ENCODE measurements around the gene GRSF1.
"Not testable (repeated sequence)": the region's sequence is repeated elsewhere in the genome, so short reads cannot be mapped to it uniquely, and the experiment has no call there.

Gene GRSF1

GRCh38 chr4:70840631-70841030 is 941 bp upstream of the GRSF1 start:
- 96% methylated on average over 14 of the region's 16 CpGs for WGBS
- H2BK15ac ChIP-seq (ENCODE audit: low read depth, poor library complexity, severe bottlenecking); H4K91ac ChIP-seq (ENCODE audit: low read length); H3K4me1 ChIP-seq (ENCODE audit: control insufficient read depth, insufficient read depth, low read depth, low read length); H3K4me3 ChIP-seq (ENCODE audit: insufficient read depth in 1 of 2, low read depth in 1 of 2, low read length in 2 of 2); DNase-seq; H4K8ac ChIP-seq (ENCODE audit: low read length); H2AK5ac ChIP-seq (ENCODE audit: low read length, severe bottlenecking); H3K14ac ChIP-seq (ENCODE audit: low read length in 2 of 2); H3K9me3 ChIP-seq (ENCODE audit: control insufficient read depth, low read length); H3K27ac ChIP-seq (ENCODE audit: low read length, poor library complexity, severe bottlenecking); H3K79me1 ChIP-seq (replicated peaks; ENCODE audit: low read length, poor library complexity, severe bottlenecking); H3K18ac ChIP-seq (ENCODE audit: low read depth in 1 of 2, low read length in 2 of 2); H3K23ac ChIP-seq (ENCODE audit: low read length in 2 of 2); H3K27me3 ChIP-seq (ENCODE audit: control insufficient read depth in 1 of 2, insufficient read depth in 1 of 2, low read length in 2 of 2); H2BK12ac ChIP-seq (ENCODE audit: low read length in 2 of 2); H2BK5ac ChIP-seq (ENCODE audit: low read depth, low read length, poor library complexity, severe bottlenecking); H2BK120ac ChIP-seq (ENCODE audit: low read depth, low read length); H3K36me3 ChIP-seq (ENCODE audit: control insufficient read depth in 1 of 2, insufficient read depth in 2 of 2, low read depth in 1 of 2, low read length in 2 of 2); H3K4ac ChIP-seq (ENCODE audit: low read depth in 1 of 2, low read length in 2 of 2); H3K9ac ChIP-seq (ENCODE audit: low read length); H3K4me2 ChIP-seq (ENCODE audit: low read length, poor library complexity, severe bottlenecking): not testable (repeated sequence)
- peak overlapping the region; percentile 4 for H2AFZ ChIP-seq (ENCODE audit: low read depth, low read length)

- not testable (repeated sequence) for H3K23ac ChIP-seq (ENCODE audit: low read length in 2 of 2); H3K36me3 ChIP-seq (ENCODE audit: control insufficient read depth in 1 of 2, insufficient read depth in 2 of 2, low read depth in 1 of 2, low read length in 2 of 2); H3K9ac ChIP-seq (ENCODE audit: low read length); H3K27ac ChIP-seq (ENCODE audit: low read length, poor library complexity, severe bottlenecking); H3K4me2 ChIP-seq (ENCODE audit: low read length, poor library complexity, severe bottlenecking); H2AK5ac ChIP-seq (ENCODE audit: low read length, severe bottlenecking); H3K4ac ChIP-seq (ENCODE audit: low read depth in 1 of 2, low read length in 2 of 2); H3K9me3 ChIP-seq (ENCODE audit: control insufficient read depth, low read length); H3K27me3 ChIP-seq (ENCODE audit: control insufficient read depth in 1 of 2, insufficient read depth in 1 of 2, low read length in 2 of 2); H2BK15ac ChIP-seq (ENCODE audit: low read depth, poor library complexity, severe bottlenecking); H3K4me3 ChIP-seq (ENCODE audit: insufficient read depth in 1 of 2, low read depth in 1 of 2, low read length in 2 of 2); H3K14ac ChIP-seq (ENCODE audit: low read length in 2 of 2); H2BK5ac ChIP-seq (ENCODE audit: low read depth, low read length, poor library complexity, severe bottlenecking); H3K79me1 ChIP-seq (replicated peaks; ENCODE audit: low read length, poor library complexity, severe bottlenecking); H2BK120ac ChIP-seq (ENCODE audit: low read depth, low read length); H2BK12ac ChIP-seq (ENCODE audit: low read length in 2 of 2); H4K91ac ChIP-seq (ENCODE audit: low read length)
- Histone ChIP-seq H4K8ac (ENCODE audit: low read length) (peak overlapping the region; percentile 42), H2AFZ (ENCODE audit: low read depth, low read length) (peak overlapping the region; percentile 4), H3K4me1 (ENCODE audit: control insufficient read depth, insufficient read depth, low read depth, low read length) (peaks cover 10% of the 10 kb centered on the region), H3K18ac (ENCODE audit: low read depth in 1 of 2, low read length in 2 of 2) (peak overlapping the region in 1 of 2 experiments; percentile 52)
- peak; percentile 49 for DNase-seq
- WGBS = 64% methylated on average over 16 of the region's 20 CpGs
Measured at GRCh38 chr4:70840137-70840536, 447 bp upstream of the GRSF1 start.

DNA sequence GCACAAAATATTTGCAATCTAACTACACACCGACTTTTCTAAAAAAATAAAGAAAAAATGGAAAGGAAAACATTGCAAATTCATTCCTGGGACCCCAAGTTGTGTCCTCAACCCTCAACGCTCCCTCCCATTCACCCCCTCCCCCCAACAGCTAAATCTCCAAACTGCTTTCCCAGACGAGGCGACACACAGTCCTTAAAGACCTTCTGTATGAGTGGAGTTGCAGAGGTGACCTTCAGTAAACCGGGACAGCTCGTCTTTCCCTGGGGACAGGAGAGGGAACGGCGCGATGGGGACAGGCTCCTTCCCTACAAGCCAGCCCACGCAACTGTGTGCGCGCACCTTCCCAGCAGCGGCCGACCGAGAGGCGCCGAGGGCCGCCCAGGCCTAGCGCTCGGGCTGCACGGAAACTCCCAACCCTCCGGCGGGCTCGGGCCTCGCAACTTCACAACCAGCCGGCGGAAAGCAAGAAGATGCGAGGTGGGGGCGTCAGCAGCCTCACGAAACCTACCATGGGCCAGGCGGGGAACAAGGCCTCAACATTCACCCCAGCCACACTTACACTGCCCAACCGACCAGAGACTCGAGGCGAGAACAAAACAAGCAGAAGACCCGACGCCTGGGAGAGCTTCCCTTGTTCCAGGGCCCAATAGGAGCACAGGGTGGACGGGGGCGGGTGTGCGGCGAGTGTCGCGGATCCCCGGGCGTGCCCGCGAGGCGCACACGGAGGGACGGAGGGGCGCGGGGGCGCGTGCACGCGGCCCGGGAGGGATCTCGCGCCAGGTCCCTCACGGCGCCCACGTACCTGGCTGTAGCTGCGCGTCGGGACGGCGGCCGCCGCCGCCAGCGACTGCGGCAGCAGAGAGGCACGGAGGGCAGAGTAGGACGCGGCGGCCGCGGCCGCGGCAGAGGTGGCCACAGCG is 763 bp downstream of the GRSF1 start:
- DNase-seq = peak; percentile 75
- peak overlapping the region; percentile 92 for H2BK5ac ChIP-seq (ENCODE audit: low read depth, low read length, poor library complexity, severe bottlenecking)
- H3K4ac ChIP-seq (ENCODE audit: low read depth in 1 of 2, low read length in 2 of 2) = peak overlapping the region; percentile 97 to 99
- H3K23ac ChIP-seq (ENCODE audit: low read length in 2 of 2) = peak overlapping the region; percentile 83 to 96
- peak overlapping the region; percentile 71 for H3K27ac ChIP-seq (ENCODE audit: low read length, poor library complexity, severe bottlenecking)
- H3K27me3 ChIP-seq (ENCODE audit: control insufficient read depth in 1 of 2, insufficient read depth in 1 of 2, low read length in 2 of 2) = no peaks in the 10 kb centered on the region
- H4K91ac ChIP-seq (ENCODE audit: low read length) = peak overlapping the region; percentile 96
- no peaks in the 10 kb centered on the region for H3K79me1 ChIP-seq (replicated peaks; ENCODE audit: low read length, poor library complexity, severe bottlenecking)
- H3K14ac ChIP-seq (ENCODE audit: low read length in 2 of 2) = peak overlapping the region in 1 of 2 experiments; percentile 99
- H2BK120ac ChIP-seq (ENCODE audit: low read depth, low read length) = peak overlapping the region; percentile 95
- peak overlapping the region in 1 of 2 experiments; percentile 54 for H2BK12ac ChIP-seq (ENCODE audit: low read length in 2 of 2)
- H3K4me2 ChIP-seq (ENCODE audit: low read length, poor library complexity, severe bottlenecking) = peak overlapping the region; percentile 87
- H3K9me3 ChIP-seq (ENCODE audit: control insufficient read depth, low read length) = no peaks in the 10 kb centered on the region
- H3K9ac ChIP-seq (ENCODE audit: low read length) = peak overlapping the region; percentile 94
- peak overlapping the region; percentile 96 to 98 for H3K18ac ChIP-seq (ENCODE audit: low read depth in 1 of 2, low read length in 2 of 2)
- peaks cover 11 to 13% of the 10 kb centered on the region in 2 experiments for H3K36me3 ChIP-seq (ENCODE audit: control insufficient read depth in 1 of 2, insufficient read depth in 2 of 2, low read depth in 1 of 2, low read length in 2 of 2)
- H4K8ac ChIP-seq (ENCODE audit: low read length) = peak overlapping the region; percentile 90
- H3K4me3 ChIP-seq (ENCODE audit: insufficient read depth in 1 of 2, low read depth in 1 of 2, low read length in 2 of 2) = peak overlapping the region; percentile 98 to 99
- peak overlapping the region; percentile 65 for H2AK5ac ChIP-seq (ENCODE audit: low read length, severe bottlenecking)
- WGBS = under 1% methylated on average over 65 of the region's 80 CpGs
- peak overlapping the region; percentile 94 for H2BK15ac ChIP-seq (ENCODE audit: low read depth, poor library complexity, severe bottlenecking)
- peaks cover 9% of the 10 kb centered on the region for H3K4me1 ChIP-seq (ENCODE audit: control insufficient read depth, insufficient read depth, low read depth, low read length)
- H2AFZ ChIP-seq (ENCODE audit: low read depth, low read length) = peak overlapping the region; percentile 81

- peak; percentile 32 for DNase-seq
- H2BK12ac ChIP-seq (ENCODE audit: low read length in 2 of 2) = no peak overlapping the region
- H2BK120ac ChIP-seq (ENCODE audit: low read depth, low read length) = no peak overlapping the region
- H3K9me3 ChIP-seq (ENCODE audit: control insufficient read depth, low read length) = no peaks in the 10 kb centered on the region
- H3K9ac ChIP-seq (ENCODE audit: low read length) = peak overlapping the region; percentile 94
- peak overlapping the region; percentile 40 to 98 for H3K4me3 ChIP-seq (ENCODE audit: insufficient read depth in 1 of 2, low read depth in 1 of 2, low read length in 2 of 2)
- no peaks in the 10 kb centered on the region for H3K79me1 ChIP-seq (replicated peaks; ENCODE audit: low read length, poor library complexity, severe bottlenecking)
- H3K4me1 ChIP-seq (ENCODE audit: control insufficient read depth, insufficient read depth, low read depth, low read length) = peaks cover 9% of the 10 kb centered on the region
- peak overlapping the region; percentile 87 for H3K4me2 ChIP-seq (ENCODE audit: low read length, poor library complexity, severe bottlenecking)
- peak overlapping the region in 1 of 2 experiments; percentile 17 for H3K4ac ChIP-seq (ENCODE audit: low read depth in 1 of 2, low read length in 2 of 2)
- H3K36me3 ChIP-seq (ENCODE audit: control insufficient read depth in 1 of 2, insufficient read depth in 2 of 2, low read depth in 1 of 2, low read length in 2 of 2) = peaks cover 11 to 20% of the 10 kb centered on the region in 2 experiments
- no peak overlapping the region for H2AFZ ChIP-seq (ENCODE audit: low read depth, low read length)
- no peak overlapping the region for H4K8ac ChIP-seq (ENCODE audit: low read length)
- no peak overlapping the region for H2AK5ac ChIP-seq (ENCODE audit: low read length, severe bottlenecking)
- H2BK5ac ChIP-seq (ENCODE audit: low read depth, low read length, poor library complexity, severe bottlenecking) = no peak overlapping the region
- H3K27ac ChIP-seq (ENCODE audit: low read length, poor library complexity, severe bottlenecking) = no peak overlapping the region
- WGBS = 17% methylated on average over 1 of the region's 4 CpGs
- no peak overlapping the region for H2BK15ac ChIP-seq (ENCODE audit: low read depth, poor library complexity, severe bottlenecking)
- no peak overlapping the region for H4K91ac ChIP-seq (ENCODE audit: low read length)
- H3K14ac ChIP-seq (ENCODE audit: low read length in 2 of 2) = no peak overlapping the region
- no peak overlapping the region for H3K18ac ChIP-seq (ENCODE audit: low read depth in 1 of 2, low read length in 2 of 2)
- no peak overlapping the region for H3K23ac ChIP-seq (ENCODE audit: low read length in 2 of 2)
- H3K27me3 ChIP-seq (ENCODE audit: control insufficient read depth in 1 of 2, insufficient read depth in 1 of 2, low read length in 2 of 2) = no peaks in the 10 kb centered on the region
Measured at GRCh38 chr4:70838204-70838603, 1.5 kb downstream of the GRSF1 start.

All from mesenchymal stem cell (in vitro differentiated cells and primary cell).